BE2C (cell line): ENCODE measurements around the gene PIMREG.

ENCODE experiments used
- DNase-seq: peaks from one replicate; pipeline ENCODE4 v3.0.0-alpha.2; 2020
- H3K27me3 ChIP-seq: fragments of 250-450 bp; sonication (Bioruptor Pico); 2 replicates; pipeline ENCODE4 v1.5.1; 2020; ENCODE audit warnings: mild to moderate bottlenecking
- H3K36me3 ChIP-seq: fragments of 250-450 bp; sonication (Bioruptor Pico); 2 replicates; pipeline ENCODE4 v1.5.1; 2020; ENCODE audit warnings: mild to moderate bottlenecking
- H3K4me1 ChIP-seq: fragments of 250-450 bp; sonication (Bioruptor Pico); 2 replicates; pipeline ENCODE4 v1.5.1; 2020
- H3K4me3 ChIP-seq: 2 replicates; pipeline ENCODE4 v1.5.1; 2011; ENCODE audit warnings: low read depth, low read length
- H3K9me3 ChIP-seq: fragments of 250-450 bp; sonication (Bioruptor Pico); 2 replicates; pipeline ENCODE4 v1.5.1; 2020
- TF ChIP-seq, protein P1 (sequence below): IDR thresholded peaks from 2 replicates; pipeline ENCODE4 v1.5.1; 2012; ENCODE audit warnings: mild to moderate bottlenecking, low read depth, low read length

Gene PIMREG

DNA sequence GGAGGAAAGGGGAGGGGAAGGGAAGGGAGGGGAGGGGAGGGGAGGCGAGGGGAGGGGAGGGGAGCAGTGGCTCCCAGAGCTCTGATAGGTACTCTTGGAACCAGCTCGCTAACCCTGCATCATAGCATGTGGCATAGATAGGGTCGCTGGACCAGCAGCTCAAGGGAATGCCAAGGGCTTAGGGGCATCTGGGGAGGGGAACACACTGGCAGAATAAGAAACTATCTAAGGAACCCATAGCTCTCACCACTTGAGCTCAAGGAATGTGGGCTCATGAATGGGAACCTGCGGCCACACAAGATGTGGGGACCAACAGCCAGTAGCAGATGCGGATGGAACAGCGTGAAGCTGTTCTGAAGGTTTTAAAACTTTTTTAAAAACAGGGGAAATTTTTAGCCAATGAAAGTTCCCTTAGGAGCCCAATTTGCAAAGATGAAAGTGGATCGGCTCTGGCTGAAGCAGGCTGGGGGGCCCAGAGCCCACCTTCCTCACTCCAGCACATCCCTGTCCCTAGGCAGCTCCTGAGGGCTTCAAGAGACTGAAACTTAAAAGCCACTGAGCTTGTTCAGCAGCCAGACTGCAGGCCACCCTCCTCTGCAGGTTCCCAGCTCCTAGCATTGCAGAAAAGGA is 46.9 kb downstream of the PIMREG start:
- TF ChIP-seq, protein P1, sequence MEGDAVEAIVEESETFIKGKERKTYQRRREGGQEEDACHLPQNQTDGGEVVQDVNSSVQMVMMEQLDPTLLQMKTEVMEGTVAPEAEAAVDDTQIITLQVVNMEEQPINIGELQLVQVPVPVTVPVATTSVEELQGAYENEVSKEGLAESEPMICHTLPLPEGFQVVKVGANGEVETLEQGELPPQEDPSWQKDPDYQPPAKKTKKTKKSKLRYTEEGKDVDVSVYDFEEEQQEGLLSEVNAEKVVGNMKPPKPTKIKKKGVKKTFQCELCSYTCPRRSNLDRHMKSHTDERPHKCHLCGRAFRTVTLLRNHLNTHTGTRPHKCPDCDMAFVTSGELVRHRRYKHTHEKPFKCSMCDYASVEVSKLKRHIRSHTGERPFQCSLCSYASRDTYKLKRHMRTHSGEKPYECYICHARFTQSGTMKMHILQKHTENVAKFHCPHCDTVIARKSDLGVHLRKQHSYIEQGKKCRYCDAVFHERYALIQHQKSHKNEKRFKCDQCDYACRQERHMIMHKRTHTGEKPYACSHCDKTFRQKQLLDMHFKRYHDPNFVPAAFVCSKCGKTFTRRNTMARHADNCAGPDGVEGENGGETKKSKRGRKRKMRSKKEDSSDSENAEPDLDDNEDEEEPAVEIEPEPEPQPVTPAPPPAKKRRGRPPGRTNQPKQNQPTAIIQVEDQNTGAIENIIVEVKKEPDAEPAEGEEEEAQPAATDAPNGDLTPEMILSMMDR = no peak

DNA sequence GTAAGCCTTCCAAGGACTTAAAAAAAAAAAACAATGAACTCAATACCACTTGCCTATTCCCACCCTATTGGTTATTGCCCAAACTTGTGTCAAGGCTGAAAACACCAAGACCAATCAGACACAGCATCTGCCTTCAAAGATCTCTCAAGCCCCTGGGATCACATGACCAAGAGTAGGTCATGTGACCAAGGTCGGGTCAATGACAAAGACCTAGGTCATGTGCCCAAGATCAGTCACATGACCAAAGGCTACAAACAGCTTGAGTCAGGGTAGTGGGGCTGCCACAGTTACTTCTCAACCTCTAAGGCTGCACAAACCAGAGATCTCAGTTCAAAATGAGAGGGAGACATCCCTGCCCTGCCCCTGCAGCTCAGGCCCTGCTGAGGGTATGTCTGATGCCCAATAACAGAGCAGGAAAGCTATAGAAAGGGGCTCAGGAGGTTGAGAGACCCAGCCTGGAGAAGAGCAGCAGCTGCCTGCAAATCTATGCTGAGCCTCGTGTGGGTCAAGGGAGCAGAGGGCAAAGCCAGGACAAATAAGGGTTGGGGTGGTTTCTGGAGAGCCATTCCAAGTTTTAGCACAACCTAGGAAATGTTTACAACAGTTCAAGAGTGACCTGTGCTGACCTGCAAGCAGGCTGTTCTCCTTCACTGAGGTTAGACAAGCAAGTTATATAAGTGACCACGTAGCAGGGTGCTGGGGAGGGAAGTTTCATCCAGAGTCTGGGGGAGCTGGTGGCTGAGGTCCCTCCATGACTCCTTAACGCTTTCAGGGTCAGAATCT is 48.8 kb downstream of the PIMREG start:
- H3K4me3 ChIP-seq = no peak overlapping the region
- no peak for DNase-seq
- TF ChIP-seq, protein P1 = no peak
- H3K9me3 ChIP-seq = no peaks in the 10 kb centered on the region
- H3K27me3 ChIP-seq = no peaks in the 10 kb centered on the region
- no peaks in the 10 kb centered on the region for H3K36me3 ChIP-seq
- H3K4me1 ChIP-seq = no peaks in the 10 kb centered on the region

More for the DNA sequence above, 46.9 kb downstream of the PIMREG start:
- Histone ChIP-seq H3K4me3 (no peak overlapping the region), H3K4me1 (no peaks in the 10 kb centered on the region), H3K36me3 (no peaks in the 10 kb centered on the region), H3K9me3 (no peaks in the 10 kb centered on the region), H3K27me3 (no peaks in the 10 kb centered on the region; the same call in 1 of the 2 replicates)
- DNase-seq = no peak

DNA sequence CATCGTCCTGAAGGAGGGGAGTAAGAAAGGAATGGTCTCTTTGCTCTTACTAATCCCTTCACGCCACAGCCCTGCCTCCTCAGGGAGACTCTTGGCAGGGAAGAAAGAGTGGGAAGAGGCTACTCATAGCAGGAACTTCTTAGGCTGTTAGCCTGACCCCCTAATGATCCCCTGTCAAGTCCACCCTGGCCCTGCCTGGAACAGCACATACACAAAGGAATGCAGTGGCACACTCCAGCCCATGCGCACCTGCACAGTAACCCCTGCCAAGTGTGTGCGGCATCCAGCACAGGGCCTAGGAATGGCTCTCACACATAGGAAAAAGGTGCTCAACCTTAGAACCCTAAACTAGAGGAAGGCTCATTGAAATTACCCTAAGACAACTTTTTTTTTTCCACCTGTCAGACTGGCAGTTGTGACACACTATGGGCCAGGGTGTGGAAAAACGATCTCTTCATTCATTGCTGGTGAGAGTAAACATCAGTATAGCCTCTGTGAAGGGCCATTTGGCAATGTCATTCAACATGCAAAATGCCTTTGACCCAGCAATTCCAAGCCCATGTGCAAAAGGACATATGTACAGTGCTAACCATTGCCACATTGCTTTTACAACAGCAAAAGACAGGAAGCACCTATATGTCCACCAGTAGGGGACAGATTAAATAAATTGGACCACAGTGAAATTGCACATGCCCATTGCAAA is 50.1 kb downstream of the PIMREG start:
- TF ChIP-seq, protein P1 = no peak
- H3K36me3 ChIP-seq = no peaks in the 10 kb centered on the region
- H3K4me1 ChIP-seq = no peaks in the 10 kb centered on the region
- H3K9me3 ChIP-seq = no peaks in the 10 kb centered on the region
- no peak for DNase-seq
- H3K27me3 ChIP-seq = no peaks in the 10 kb centered on the region
- no peak overlapping the region for H3K4me3 ChIP-seq

DNA sequence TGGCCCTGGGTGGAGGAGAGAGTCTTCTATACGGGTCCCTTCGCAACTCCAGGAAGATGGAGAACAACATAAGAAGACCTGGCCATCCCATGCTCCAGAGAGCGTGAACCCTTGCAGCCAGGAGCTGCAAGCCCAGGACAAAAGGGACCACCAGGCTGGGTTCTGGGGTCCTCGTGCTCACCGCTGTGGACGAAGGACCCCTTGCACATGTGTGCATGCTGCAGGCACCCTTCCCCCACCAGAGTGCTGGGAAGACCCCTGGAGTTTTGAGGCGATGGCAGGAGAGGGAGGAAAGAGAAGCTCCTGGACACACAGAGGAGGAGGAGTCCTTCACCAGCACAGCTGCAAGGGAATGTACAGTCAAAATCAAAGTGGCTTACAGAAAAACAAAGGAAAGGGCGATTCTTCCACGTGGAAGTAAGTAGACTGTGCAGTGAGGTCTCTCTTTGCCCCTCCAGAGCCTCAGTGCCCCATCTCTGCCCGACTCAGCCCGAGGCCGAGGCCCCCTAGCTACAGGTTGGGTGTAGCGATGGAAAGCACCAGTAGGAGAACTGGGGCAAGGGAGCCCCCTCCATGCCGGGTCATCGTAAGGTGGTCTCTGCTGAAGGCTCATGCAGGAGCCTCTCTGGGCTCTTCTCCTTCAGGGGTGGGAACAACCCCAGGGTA is 51.3 kb downstream of the PIMREG start:
- no peak overlapping the region for H3K4me3 ChIP-seq
- H3K27me3 ChIP-seq = no peaks in the 10 kb centered on the region
- DNase-seq = no peak

DNA sequence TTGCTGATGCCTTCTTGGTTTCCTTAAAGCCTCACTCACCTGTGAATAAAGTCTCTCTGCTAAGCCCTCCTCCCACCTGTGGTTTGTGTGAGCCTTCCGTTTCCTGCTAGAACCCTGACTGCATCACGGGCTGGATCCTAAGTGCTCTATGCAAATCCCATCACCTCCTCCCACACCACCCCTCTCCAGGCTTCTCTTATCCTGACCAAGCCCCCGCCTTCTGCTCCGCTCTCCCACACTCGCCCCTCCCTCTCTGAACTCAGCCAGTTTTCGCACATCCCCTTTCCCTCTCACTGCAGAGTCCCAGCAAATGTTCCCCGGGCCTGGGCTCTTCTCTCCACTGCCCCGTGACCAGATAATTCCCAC is 51.8 kb downstream of the PIMREG start:
- no peaks in the 10 kb centered on the region for H3K4me1 ChIP-seq
- DNase-seq = no peak
- no peaks in the 10 kb centered on the region for H3K9me3 ChIP-seq
- H3K4me3 ChIP-seq = no peak overlapping the region
- no peaks in the 10 kb centered on the region for H3K36me3 ChIP-seq
- H3K27me3 ChIP-seq = no peaks in the 10 kb centered on the region
- TF ChIP-seq, protein P1 = no peak

More for the DNA sequence above, 51.3 kb downstream of the PIMREG start:
- H3K36me3 ChIP-seq = no peaks in the 10 kb centered on the region
- no peaks in the 10 kb centered on the region for H3K4me1 ChIP-seq
- TF ChIP-seq, protein P1 = no peak
- no peaks in the 10 kb centered on the region for H3K9me3 ChIP-seq
